Left renal pelvis (tissue), 4 donors: ENCODE results near the gene ODC1. TPM values are rescaled to one million over a fixed set of nuclear protein-coding genes. Genes with fewer than 3 reads are reported as not detected.
"Not testable (repeated sequence)": the region's sequence is repeated elsewhere in the genome, so short reads cannot be mapped to it uniquely, and the experiment has no call there.

Experiments used
- DNase-seq, 4 donors: peaks; one replicate each; pipeline ENCODE4 v3.0.0-alpha.2; 2013; ENCODE audit warnings: low read depth in 4 of 4, low spot score in 3 of 4
- polyA plus RNA-seq, 4 donors: library from polyadenylated mRNA; unstranded; fragments of 120-200 nt; gene quantifications; one replicate each; pipeline ENCODE4 v1.2.1, GENCODE V29; 2013; ENCODE audit not compliant: insufficient read length in 4 of 4

Gene ODC1
- polyA plus RNA-seq, 4 donors = 103 to 444 (median 385) TPM

DNA sequence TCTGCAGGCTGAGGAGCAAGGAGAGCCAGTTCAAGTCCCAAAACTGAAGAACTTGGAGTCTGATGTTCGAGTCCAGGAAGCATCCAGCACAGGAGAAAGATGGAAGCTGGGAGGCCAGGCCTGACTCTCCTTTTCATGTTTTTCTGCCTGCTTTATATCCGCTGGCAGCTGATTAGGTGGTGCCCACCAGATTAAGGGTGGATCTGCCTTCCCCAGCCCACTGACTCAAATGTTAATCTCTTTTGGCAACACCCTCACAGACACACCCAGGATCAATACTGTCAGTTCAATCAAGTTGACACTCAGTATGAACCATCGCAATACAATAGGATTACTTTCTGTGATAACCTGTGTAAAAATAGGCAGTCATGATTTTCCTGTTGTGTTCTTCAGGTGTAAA lies 9.1 kb upstream of the ODC1 start:
- DNase-seq = not testable (repeated sequence)

DNA sequence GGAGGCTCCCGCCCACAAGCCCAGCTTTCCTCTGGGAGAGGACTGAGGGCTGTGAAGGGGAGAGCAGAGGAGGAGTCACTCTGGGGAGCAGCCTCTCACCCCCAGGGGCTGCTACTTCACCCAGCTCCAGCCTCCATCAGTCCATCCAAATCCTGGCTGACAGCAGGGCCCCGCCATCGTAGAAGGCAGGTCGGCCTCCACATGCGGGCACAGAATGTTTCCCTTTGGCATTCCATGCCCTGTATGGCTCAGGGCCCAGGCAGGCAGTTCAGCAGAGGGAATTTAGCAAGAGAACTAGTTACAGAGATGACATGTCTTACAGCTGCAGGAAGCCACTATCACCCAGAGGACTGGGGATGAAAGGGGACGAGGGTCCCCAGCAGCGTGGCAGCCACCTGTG lies 6.4 kb upstream of the ODC1 start:
- no peak for DNase-seq

DNA sequence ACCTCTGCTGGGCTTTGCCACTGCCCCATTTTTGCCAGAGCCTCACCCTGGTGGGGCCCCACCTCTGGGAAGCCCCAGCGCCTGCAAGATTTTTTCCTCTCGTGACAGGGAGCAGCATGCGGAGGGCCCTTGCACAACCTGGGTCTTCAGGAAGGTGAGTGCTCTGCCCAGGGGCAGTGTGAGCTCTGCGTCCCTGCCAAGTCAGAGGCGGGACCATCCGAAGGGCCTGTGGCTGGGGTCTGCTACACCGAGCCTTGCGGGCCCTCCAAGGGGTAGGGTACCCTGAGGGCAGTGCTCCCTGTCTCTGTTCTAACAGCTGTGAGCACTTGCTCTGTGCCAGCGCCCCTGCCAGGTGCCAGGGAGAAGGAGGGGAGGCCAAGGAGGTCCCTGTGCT lies 5.8 kb upstream of the ODC1 start:
- no peak for DNase-seq

DNA sequence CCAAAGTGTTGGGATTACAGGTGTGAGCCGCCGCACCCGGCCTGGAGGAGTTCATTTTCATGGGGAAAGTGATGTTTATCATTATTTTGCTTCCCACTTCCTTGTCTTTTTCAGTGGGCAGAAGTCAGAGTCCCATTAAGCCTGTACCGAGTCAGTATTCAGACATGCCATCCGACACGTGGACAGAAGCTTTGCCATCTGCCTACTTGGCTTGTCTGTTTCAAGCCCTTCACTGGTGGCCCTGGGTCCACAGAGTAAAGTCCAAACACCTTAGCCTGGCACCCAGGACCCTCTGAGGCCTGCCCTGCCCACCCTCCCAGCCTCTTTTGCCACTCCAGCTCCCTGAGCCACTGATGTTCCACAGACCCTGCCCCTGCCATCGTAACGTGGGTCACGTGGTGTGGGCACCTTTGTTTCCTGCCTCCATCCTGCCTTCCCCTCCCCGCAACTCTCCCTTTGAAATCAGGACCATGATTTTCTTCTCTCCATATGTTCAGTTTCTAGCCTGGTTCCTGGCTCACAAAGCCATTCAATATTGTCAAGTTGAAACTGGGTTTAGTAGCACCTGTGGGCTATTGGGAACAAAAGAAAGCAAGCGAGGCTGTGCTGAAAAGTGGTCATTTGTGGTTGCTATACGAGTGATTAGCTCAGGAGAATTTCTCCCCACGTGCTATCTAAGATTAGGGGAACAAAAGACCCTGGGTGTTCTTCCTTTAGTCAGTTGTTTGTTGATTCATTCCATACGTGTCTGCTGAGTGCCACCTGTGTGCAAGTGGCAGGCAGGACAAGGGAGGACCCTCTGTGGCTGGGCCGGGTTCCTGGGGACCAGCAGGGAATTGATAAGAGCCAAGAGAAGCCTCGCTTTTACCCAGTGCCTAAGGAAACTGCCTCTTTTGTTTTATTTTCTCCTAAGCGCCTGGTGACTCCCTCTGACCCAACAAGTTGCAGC lies 5.1 kb upstream of the ODC1 start:
- DNase-seq = no peak

DNA sequence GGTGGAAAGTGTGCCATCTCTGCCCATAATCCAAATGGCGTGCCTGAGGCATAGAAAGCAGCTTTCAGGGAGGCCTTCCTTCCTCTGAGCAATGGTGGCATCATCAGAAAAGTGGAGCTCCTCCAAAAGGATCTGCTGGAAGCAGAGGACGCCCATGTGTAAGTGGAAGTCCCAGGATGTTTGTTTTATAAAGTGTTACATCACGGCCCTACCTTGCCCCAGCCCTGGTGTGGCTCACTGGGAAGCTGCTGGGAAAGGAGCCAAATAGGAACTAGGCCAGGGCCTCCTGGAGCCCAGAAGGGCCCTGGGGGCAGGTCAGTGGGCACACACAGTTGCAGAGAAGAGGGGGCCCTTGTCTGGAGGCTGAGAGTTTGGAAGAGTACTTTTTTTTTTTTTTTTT lies 4.2 kb upstream of the ODC1 start:
- no peak for DNase-seq

DNA sequence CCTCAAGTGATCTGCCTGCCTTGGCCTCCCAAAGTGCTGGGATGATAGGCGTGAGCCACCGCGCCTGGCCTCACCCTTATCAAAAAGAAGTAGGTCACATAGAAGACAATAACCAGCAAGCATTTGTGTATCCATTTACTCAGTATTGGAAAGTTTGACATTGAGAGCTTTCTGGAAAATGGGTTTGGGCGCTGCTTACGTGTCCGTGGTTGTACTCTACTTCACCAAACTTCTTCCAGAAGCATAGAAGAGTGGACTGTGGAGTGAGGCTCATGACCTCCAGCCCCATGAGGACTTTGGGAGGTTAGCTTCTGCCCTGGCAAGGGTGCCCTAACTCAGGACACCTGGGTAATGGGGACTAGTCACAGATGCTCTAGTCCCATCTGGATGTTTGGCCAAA lies 3.7 kb upstream of the ODC1 start:
- no peak for DNase-seq

DNA sequence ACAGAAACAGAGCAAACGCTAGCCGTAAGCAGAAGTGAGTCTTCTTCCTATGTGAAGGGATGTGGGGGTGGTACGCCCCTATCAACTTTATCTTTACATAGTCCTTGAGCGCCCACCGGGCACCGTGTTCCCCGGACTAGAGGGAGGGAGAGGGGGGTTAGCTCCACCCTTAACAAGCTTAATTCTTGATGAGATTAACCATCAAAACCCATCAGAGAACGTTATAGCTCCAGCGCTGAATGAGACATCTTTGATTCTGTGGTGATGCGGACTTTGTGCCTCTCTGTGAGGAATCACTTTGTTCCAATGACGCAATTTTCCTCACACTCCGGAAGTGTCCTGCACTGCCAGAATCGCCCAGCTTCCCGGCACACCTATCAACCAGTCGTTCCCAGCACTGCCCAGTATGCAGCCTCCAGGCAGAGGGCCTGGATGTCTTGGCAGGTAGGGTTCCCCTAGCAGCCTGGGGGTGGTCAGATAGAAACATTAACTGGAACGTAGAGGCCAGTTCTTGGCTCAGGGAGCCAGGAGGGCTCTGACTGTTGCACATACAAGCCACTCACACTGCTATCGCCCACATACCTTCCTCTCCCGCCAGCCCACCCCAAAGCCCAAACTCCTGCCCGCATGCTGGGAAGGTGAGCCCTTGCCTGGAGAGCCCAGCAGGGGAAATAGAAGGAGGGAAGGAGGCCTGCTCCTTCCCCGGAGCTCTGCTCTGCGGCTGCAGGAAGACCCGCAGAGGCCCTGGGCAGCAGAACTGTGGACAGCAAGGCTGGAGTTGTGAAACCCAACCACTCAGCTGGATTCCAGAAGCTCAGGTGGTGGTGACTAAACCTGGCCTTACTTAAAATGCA lies 1.9 kb upstream of the ODC1 start:
- DNase-seq = no peak

DNA sequence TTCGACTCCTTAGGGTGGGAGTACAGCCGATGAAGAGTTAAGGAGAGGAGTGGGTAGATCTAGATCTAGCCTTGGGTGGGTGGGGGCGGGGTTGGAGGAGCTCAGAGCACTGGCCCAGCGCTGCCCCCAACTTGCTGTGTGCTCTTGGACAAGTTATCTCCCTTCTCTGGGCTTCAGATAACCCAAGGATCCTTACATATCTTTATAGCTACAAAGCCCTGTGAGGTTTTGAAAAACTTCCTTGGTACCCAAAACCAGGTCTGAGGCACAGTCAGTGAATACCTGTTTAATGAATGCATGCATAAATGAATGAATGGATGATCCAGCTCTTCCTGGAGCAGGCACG lies 1.3 kb upstream of the ODC1 start:
- DNase-seq = no peak

DNA sequence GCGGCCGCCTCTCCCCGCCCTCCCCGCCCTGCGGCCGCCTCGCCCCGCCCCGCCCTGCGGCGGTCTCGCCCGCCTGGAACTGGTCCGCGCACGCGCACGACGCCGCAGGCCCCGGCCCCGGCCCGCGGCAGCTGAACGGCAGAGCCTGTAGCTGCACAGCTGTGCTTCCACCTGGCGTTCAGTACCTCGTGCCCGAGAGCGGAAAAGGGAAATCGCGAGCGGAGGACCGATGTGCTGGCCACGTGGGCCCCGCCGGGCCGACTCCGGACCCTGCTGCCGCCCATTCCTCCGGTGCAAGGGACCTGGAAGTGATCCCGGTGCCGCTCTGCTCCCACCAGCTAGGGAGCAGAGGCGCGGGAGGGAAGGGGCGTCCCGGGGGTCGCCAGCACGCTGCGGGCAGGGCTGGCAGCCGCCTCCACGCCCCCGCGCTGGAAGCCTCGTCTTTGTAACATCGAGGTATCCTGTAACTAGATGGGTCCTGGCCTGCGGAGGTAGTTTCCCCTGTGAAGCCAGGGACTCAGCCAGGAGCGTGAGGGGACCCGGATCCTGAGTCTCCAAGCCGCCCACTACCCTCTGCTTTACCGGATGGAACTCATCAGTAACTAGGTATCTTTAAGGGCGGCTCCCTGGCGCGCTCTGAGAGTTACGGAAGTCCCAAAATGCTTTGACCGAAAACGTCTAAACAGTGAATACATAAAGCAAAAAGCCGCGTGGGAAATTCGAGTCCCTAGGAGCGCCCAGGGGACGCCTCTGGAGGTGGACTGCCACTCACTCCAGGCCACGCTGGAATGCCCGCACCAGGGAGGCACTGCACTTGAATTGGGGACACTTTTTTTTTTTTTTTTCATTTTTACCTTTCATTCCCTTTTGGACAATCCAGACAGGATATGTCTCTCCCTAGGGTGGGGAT lies 704 bp upstream of the ODC1 start:
- DNase-seq = peak; percentile 77 to 83 (median 79)

DNA sequence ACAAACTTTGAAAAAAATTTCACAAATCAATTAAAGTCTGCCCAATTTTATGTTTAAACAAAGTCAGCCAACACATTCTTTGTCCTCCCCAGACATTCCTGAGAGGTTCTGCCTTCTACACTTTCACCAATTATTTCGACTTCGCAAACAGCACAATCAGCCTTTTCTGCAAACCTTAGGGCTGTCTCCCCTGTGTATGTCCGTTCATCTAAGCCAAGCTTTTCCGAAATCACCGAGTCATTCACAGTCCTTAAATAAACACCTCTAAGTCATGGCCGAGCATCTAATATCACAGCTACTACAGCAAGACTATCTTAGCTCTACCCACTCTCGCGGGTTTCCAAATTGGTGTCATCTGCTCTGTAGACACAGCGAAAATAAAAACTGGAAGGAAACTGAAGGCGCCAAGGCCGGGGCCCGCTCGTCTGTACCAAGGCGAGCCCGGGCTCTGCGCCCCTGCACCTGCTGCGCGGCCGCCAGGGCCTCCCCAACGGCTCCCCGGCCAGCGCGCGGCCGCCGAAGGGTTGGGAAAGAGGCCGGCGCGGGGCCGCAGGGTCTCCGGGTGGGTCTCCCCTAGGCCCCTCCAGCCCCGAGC lies 730 bp downstream of the ODC1 start:
- no peak for DNase-seq

DNA sequence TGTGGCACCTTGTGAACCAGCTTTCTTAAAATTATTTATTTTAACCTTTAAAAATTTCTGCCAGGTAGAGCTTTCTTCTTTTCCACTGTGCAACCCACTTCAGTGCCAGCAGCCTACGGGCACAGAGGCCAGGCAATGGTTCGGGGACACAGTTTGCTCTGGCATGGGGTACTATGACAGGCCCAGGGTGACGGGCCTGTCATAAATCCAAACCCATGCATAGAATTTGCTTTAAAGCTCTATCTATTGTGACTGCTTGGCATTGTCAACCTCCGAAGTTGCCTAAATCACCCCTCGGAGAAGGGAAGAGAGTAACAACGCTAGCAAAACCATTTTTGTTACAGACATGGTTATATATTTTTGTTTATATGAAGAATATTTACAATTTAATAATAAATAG lies 1.5 kb downstream of the ODC1 start:
- no peak for DNase-seq

DNA sequence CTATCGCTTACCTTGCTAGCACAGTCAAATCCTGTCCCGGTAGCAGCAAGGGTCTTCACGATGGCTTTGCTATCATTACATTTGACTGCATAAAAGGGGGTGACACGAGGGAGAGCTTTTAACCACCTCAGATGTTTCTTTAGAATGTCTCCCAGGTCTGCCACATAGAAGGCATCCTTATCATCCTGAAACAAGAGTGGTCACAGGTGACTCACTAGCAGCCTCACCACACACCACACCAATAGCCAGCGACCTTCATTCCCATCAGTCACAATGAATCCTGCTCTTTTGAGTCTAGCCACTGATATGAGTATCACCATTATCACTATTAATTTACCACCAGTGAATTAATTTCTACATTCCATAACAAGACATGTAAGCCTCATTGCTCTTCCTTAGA lies 3.7 kb downstream of the ODC1 start:
- no peak for DNase-seq

DNA sequence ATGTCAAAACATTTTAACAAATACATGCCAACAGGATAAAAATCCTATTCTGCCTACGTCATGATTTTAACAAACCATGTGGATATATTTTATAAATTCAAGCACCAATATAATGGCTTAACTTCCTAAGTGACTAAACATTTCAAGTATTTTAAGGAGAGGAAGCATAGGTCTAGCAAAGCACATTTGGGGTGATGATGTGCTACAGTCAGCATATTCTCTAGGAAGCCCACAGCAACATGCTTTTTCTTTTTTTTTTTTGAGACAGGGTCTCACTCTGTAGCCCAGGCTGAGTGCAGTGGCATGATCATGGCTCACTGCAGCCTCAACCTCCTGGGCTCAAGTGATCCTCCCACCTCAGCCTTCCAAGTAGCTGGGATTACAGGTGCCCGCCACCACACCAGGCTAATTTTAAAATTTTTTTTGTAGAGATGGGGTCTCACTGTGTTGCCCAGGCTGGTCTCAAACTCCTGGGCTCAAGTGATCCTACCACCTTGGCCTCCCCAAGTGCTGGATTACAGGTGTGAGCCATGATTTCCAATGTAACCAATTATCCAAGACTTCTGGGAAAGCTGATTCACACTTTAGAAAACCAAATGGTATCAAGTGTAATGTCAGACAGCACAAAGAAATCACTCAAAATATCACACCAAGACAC lies 5.5 kb downstream of the ODC1 start:
- DNase-seq = not testable (repeated sequence)

DNA sequence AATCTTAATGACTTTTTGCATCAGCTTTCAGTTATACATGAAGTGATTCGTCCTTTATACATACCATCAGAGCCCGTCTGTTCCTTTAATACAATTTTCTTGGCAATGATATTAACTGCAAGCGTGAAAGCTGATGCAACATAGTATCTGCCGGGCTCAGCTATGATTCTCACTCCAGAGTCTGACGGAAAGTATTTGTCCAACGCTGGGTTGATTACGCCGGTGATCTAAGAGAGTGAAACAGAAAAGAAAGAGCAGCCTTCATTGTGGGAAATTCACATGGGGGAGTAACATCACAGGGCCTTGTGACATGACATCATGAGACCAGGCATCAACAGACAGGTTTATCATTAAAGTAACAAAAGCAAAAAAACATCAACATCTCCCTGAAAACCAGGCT lies 6.2 kb downstream of the ODC1 start:
- no peak for DNase-seq

DNA sequence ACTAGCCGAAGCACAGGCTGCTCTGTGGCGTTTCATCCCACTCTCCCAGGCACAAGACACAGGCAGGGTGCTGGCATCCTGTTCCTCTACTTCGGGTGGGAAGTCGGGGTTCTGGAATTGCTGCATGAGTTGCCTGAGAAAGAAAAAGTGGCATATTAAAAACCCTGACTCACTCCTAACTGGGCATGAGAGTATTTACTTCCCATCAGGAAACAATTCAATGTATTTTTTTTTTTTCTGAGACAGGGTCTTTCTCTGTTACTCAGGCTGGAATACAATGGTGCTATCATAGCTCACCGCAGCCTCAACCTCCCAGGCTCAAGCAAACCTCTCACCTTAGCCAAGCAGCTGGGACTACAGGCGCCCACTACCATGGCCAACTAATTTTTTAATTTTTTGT lies 7.4 kb downstream of the ODC1 start:
- no peak for DNase-seq

DNA sequence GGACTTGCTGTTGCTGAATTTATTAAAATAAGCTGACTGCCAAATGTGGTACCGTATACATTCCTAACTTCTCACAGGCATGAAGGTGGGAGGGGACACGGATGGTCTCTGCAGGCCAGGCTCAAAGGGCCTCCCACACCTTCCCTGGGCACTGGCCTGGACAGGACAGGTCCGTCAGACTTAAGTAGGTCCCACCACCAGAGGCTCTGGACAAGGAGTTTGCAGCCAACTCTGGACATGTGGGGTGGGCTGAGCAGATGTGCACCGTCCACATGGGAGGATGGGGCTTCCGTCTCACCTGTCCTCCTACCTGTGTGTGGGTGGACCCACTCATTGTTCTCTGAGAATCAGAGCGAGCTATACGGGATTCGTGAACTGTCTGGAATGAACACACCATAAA lies 8.2 kb downstream of the ODC1 start:
- no peak for DNase-seq

DNA sequence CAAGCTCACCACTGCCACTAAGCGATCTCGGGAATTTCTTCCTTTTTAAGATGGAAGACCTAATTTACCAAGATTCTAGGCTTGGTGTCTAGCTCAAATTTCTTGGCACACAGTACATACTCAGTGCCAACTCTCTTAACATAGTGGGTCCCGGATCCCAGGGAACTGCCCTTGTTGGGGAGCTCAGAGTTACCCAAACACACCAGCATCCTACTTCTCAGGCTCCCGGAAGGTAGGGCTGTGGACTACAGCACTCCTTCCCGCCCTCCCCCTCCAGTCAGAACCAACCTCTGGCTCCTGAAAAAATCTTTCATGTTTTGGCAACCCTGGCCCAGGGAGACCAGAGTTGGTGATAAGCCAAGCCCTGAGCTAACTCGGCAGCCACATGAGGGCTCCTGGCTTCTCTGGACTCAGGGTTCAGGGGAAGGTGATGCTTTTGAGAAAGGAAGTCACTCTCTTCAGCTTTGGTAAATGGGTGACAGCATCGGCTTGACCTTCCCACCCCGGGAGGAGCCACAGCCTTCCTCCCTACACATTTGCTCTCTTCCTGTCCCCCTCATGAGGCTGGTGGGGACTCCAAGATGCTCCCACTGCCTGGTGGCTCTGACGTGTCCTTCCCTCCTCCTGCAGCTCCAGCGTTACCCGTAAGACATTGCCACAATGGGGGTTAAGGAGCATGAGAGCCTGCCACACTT lies 8.8 kb downstream of the ODC1 start:
- no peak for DNase-seq

DNA sequence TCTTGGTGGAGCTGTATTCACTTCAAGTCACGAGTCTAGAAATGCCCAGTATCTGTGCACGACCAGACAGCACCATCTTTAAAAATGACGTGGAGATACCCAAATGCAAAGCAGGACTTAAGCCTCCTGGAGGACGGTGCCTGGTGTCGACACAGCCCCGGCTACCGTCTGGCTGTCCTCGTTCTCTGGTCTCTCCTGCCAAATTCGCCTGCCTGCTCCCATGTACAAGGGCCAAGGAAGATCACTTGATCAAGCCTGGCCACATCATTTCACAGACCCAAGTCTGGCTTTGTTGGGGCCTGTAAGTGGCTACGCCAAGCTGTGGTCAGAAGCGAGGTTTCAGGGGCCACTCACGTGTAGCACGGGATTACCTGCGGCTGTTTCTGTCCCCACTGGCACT lies 9.4 kb downstream of the ODC1 start:
- no peak for DNase-seq

DNA sequence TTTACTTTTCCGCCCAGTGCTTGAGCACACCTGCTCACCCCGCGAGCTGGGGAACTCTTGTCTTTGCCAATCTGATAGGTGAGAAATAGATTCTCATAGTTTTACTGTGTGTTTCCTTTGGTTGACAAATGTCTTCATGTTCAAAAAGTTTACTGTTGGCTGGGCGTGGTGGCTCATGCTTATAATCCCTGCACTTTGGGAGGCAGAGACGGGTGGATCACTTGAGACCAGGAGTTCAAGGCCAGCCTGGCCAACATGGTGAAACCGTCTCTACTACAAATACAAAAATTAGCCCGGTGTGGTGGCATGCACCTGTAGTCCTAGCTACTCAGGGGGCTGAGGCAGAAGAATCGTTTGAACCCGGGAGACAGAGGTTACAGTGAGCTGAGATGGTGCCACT lies 10.3 kb downstream of the ODC1 start:
- no peak for DNase-seq
